Liver (tissue), 9 donors: ENCODE results near the gene POLR2B. TPM values are rescaled to one million over a fixed set of nuclear protein-coding genes. Genes with fewer than 3 reads are reported as not detected.
A peak's percentile ranks its signal among the peaks of the same experiment; 100 is the strongest.

Source experiments
- DNase-seq: peaks from one replicate; pipeline ENCODE4 v3.0.0-alpha.2; 2017; ENCODE audit warnings: low spot score
- H3K27ac ChIP-seq, 2 donors: one replicate each; pipeline ENCODE4 v1.7.0; 2013; ENCODE audit warnings: inconsistent platforms in 2 of 2, low read length in 2 of 2, control low read depth in 1 of 2, low read depth in 1 of 2, mild to moderate bottlenecking in 1 of 2
- H3K27me3 ChIP-seq, 4 donors: one replicate each; pipeline versions ENCODE4 v1.6.1 to v1.7.0; 2013; ENCODE audit warnings: low read length in 3 of 4, inconsistent platforms in 1 of 4, mild to moderate bottlenecking in 1 of 4, moderate library complexity in 1 of 4; ENCODE audit not compliant: control insufficient read depth in 4 of 4, insufficient read depth in 4 of 4
- H3K36me3 ChIP-seq, 4 donors: one replicate each; pipeline versions ENCODE4 v1.6.1 to v1.7.0; 2013; ENCODE audit warnings: low read length in 3 of 4, mild to moderate bottlenecking in 3 of 4, low read depth in 1 of 4, moderate library complexity in 1 of 4; ENCODE audit not compliant: control insufficient read depth in 4 of 4, insufficient read depth in 3 of 4
- H3K4me1 ChIP-seq, 4 donors: one replicate each; pipeline versions ENCODE4 v1.6.1 to v1.7.0; 2013; ENCODE audit warnings: low read length in 3 of 4, mild to moderate bottlenecking in 3 of 4, moderate library complexity in 1 of 4; ENCODE audit not compliant: control insufficient read depth in 4 of 4, insufficient read depth in 4 of 4
- H3K4me3 ChIP-seq, 3 donors: one replicate each; pipeline versions ENCODE4 v1.6.1 to v1.7.0; 2013; ENCODE audit warnings: low read length in 3 of 3, control low read depth in 1 of 3, low read depth in 1 of 3, mild to moderate bottlenecking in 1 of 3
- H3K9ac ChIP-seq, 2 donors: one replicate each; pipeline ENCODE4 v1.7.0; 2013; ENCODE audit warnings: low read length in 2 of 2, mild to moderate bottlenecking in 2 of 2, moderate library complexity in 2 of 2, control low read depth in 1 of 2, low read depth in 1 of 2
- H3K9me3 ChIP-seq, 4 donors: one replicate each; pipeline versions ENCODE4 v1.6.1 to v1.7.0; 2013; ENCODE audit warnings: low read length in 3 of 4; ENCODE audit not compliant: control insufficient read depth in 4 of 4
- EGR1 ChIP-seq, 2 donors: IDR thresholded peaks; 2 replicates each; pipeline ENCODE4 v1.6.1; 2016 to 2018; ENCODE audit warnings: antibody characterized with exemption in 2 of 2, low read depth in 2 of 2
- GABPA ChIP-seq, 2 donors: IDR thresholded peaks in 1 of 2; conservative IDR thresholded peaks in 1 of 2; 2 replicates each; pipeline ENCODE4 v1.6.1; 2016; ENCODE audit warnings: antibody characterized with exemption in 2 of 2, mild to moderate bottlenecking in 1 of 2, moderate library complexity in 1 of 2
- HNF4G ChIP-seq: IDR thresholded peaks from 2 replicates; pipeline ENCODE4 v1.6.1; 2016; ENCODE audit warnings: antibody characterized with exemption
- JUND ChIP-seq, 2 donors: IDR thresholded peaks; 2 replicates each; pipeline ENCODE4 v1.6.1; 2016; ENCODE audit warnings: antibody characterized with exemption in 2 of 2
- NR2F2 ChIP-seq: IDR thresholded peaks from 2 replicates; pipeline ENCODE4 v1.6.1; 2016; ENCODE audit warnings: antibody characterized with exemption
- RAD21 ChIP-seq, 2 donors: IDR thresholded peaks; 2 replicates each; pipeline ENCODE4 v1.6.1; 2016; ENCODE audit warnings: antibody characterized with exemption in 2 of 2, mild to moderate bottlenecking in 2 of 2
- RXRA ChIP-seq, 2 donors: IDR thresholded peaks; 2 replicates each; pipeline ENCODE4 v1.6.1; 2017 to 2018; ENCODE audit warnings: antibody characterized with exemption in 2 of 2, mild to moderate bottlenecking in 1 of 2
- SP1 ChIP-seq: IDR thresholded peaks from 2 replicates; pipeline ENCODE4 v1.6.1; 2018; ENCODE audit warnings: antibody characterized with exemption, mild to moderate bottlenecking
- TAF1 ChIP-seq: conservative IDR thresholded peaks from 2 replicates; pipeline ENCODE4 v1.6.1; 2016; ENCODE audit warnings: antibody characterized with exemption, mild to moderate bottlenecking
- YY1 ChIP-seq: IDR thresholded peaks from 2 replicates; pipeline ENCODE4 v1.6.1; 2016; ENCODE audit warnings: antibody characterized with exemption, mild to moderate bottlenecking
- WGBS: extraction: QIAGEN DNeasy Blood & Tissue Kit; methylation state at CpG from one replicate; pipeline ENCODE4 v1.1.7; 2013; 5-methylcytosine and 5-hydroxymethylcytosine counted together
- polyA plus RNA-seq, 2 donors: library from polyadenylated mRNA; stranded (reverse) in 1 of 2; unstranded in 1 of 2; fragments of 200-250 nt in 1 of 2; fragments of >200 nt in 1 of 2; fragmentation: Nextera tagmentation in 1 of 2; extraction: Ambion mirVana in 1 of 2; gene quantifications; one replicate each; pipeline versions ENCODE4 v1.2.1 to v1.2.3, GENCODE V29; 2013 to 2015
- total RNA-seq, 2 donors: library from RNA; depleted of rRNA; stranded (reverse); fragments of >200 nt; gene quantifications; one replicate each; pipeline ENCODE4 v1.2.3, GENCODE V29; 2014
- TF ChIP-seq, protein P1 (sequence below): fragments of 150-350 bp; IDR thresholded peaks from 2 replicates; pipeline ENCODE4 v1.5.1; 2017; ENCODE audit warnings: improper control_type of control experiment, low read depth, low read length; ENCODE audit not compliant: missing input control
- TF ChIP-seq, protein P2 (sequence below): IDR thresholded peaks from 2 replicates; pipeline ENCODE4 v1.6.1; 2016; ENCODE audit warnings: antibody characterized with exemption
- TF ChIP-seq, protein P3 (sequence below): IDR thresholded peaks from 2 replicates; pipeline ENCODE4 v1.6.1; 2016; ENCODE audit warnings: antibody characterized with exemption
- TF ChIP-seq, protein P4 (sequence below): IDR thresholded peaks from 2 replicates; pipeline ENCODE4 v1.6.1; 2016; ENCODE audit warnings: antibody characterized with exemption, mild to moderate bottlenecking
- donor health status: healthy.
- donor health status: healthy.
- donor health status: healthy.
- donor health status: healthy.
- donor health status: healthy.

Gene POLR2B
- total and polyA plus RNA-seq, 4 donors = 16.6 to 64.4 (median 40.0) TPM

DNA sequence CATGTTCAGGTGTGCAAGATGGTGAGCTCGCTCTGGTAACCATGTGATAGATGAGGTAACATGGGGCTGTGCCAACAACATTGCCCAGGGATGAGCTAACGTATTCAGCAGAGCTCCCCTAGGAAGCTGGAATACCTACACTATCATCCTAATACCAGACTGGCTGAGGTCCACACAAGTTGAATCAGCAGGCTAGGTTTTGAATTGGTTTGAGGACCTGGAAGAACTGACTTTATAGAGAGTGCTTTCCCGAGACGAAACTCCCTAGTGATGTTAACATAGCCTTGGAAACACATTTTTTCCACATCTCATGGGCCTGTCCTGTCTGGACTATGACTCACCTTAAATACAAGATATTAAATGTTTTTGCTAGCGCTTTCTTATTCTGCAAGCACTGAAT is 74.8 kb downstream of the POLR2B start:
- H3K4me1 ChIP-seq = no peaks in the 10 kb centered on the region

DNA sequence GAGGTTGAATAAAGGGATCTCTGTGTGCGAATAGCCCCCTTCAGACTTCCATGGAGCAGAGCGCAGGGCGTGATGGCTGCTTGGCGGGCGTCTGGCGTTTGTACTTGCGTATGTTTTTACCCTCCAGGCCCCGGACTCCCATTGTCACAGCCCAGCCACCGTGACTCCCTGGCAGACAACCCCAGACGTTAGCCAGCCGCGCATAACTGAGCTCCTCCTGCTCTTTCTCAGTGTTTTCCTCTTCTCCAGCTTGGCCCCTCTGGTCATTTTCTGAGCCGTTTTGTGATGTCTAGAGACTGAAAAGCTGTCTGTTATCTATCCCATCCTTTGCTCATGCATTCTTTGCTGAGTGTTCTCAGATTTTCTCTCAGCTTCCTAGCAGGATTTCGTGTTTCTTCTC is 77.2 kb downstream of the POLR2B start:
- no peak overlapping the region for H3K9ac ChIP-seq
- H3K4me3 ChIP-seq = no peak overlapping the region
- DNase-seq = no peak
- H3K27ac ChIP-seq = peak overlapping the region in 1 of 2 donors; percentile 23
- no peaks in the 10 kb centered on the region for H3K36me3 ChIP-seq
- WGBS = 57% methylated on average over 14 of the region's 14 CpGs
- no peaks in the 10 kb centered on the region for H3K9me3 ChIP-seq
- no peaks in the 10 kb centered on the region for H3K27me3 ChIP-seq
- TF ChIP-seq RXRA (IDR thresholded peaks at IDR 0.05) (peak in 1 of 2 donors; percentile 6), NR2F2 (peak; percentile 47), HNF4G (no peak), SP1 (peak; percentile 22)
- no peaks in the 10 kb centered on the region for H3K4me1 ChIP-seq

More for the DNA sequence above, 74.8 kb downstream of the POLR2B start:
- no peaks in the 10 kb centered on the region for H3K9me3 ChIP-seq
- no peaks in the 10 kb centered on the region for H3K36me3 ChIP-seq
- no peak for TF ChIP-seq GABPA (IDR thresholded peaks at IDR 0.05 in 1 of 2, conservative IDR thresholded peaks at IDR 0.05 in 1 of 2)
- TF ChIP-seq NR2F2 = no peak
- no peak for TF ChIP-seq RAD21 (IDR thresholded peaks at IDR 0.05)
- TF ChIP-seq JUND (IDR thresholded peaks at IDR 0.05) = no peak
- TF ChIP-seq SP1 = no peak
- TF ChIP-seq, protein P1, sequence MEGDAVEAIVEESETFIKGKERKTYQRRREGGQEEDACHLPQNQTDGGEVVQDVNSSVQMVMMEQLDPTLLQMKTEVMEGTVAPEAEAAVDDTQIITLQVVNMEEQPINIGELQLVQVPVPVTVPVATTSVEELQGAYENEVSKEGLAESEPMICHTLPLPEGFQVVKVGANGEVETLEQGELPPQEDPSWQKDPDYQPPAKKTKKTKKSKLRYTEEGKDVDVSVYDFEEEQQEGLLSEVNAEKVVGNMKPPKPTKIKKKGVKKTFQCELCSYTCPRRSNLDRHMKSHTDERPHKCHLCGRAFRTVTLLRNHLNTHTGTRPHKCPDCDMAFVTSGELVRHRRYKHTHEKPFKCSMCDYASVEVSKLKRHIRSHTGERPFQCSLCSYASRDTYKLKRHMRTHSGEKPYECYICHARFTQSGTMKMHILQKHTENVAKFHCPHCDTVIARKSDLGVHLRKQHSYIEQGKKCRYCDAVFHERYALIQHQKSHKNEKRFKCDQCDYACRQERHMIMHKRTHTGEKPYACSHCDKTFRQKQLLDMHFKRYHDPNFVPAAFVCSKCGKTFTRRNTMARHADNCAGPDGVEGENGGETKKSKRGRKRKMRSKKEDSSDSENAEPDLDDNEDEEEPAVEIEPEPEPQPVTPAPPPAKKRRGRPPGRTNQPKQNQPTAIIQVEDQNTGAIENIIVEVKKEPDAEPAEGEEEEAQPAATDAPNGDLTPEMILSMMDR = no peak
- TF ChIP-seq YY1 = no peak
- TF ChIP-seq, protein P2, sequence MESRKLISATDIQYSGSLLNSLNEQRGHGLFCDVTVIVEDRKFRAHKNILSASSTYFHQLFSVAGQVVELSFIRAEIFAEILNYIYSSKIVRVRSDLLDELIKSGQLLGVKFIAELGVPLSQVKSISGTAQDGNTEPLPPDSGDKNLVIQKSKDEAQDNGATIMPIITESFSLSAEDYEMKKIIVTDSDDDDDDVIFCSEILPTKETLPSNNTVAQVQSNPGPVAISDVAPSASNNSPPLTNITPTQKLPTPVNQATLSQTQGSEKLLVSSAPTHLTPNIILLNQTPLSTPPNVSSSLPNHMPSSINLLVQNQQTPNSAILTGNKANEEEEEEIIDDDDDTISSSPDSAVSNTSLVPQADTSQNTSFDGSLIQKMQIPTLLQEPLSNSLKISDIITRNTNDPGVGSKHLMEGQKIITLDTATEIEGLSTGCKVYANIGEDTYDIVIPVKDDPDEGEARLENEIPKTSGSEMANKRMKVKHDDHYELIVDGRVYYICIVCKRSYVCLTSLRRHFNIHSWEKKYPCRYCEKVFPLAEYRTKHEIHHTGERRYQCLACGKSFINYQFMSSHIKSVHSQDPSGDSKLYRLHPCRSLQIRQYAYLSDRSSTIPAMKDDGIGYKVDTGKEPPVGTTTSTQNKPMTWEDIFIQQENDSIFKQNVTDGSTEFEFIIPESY = no peak
- TF ChIP-seq, protein P3, sequence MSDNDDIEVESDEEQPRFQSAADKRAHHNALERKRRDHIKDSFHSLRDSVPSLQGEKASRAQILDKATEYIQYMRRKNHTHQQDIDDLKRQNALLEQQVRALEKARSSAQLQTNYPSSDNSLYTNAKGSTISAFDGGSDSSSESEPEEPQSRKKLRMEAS = no peak
- TF ChIP-seq EGR1 (IDR thresholded peaks at IDR 0.05; ENCODE audit: low read depth in 2 of 2) = no peak
- TF ChIP-seq, protein P4, sequence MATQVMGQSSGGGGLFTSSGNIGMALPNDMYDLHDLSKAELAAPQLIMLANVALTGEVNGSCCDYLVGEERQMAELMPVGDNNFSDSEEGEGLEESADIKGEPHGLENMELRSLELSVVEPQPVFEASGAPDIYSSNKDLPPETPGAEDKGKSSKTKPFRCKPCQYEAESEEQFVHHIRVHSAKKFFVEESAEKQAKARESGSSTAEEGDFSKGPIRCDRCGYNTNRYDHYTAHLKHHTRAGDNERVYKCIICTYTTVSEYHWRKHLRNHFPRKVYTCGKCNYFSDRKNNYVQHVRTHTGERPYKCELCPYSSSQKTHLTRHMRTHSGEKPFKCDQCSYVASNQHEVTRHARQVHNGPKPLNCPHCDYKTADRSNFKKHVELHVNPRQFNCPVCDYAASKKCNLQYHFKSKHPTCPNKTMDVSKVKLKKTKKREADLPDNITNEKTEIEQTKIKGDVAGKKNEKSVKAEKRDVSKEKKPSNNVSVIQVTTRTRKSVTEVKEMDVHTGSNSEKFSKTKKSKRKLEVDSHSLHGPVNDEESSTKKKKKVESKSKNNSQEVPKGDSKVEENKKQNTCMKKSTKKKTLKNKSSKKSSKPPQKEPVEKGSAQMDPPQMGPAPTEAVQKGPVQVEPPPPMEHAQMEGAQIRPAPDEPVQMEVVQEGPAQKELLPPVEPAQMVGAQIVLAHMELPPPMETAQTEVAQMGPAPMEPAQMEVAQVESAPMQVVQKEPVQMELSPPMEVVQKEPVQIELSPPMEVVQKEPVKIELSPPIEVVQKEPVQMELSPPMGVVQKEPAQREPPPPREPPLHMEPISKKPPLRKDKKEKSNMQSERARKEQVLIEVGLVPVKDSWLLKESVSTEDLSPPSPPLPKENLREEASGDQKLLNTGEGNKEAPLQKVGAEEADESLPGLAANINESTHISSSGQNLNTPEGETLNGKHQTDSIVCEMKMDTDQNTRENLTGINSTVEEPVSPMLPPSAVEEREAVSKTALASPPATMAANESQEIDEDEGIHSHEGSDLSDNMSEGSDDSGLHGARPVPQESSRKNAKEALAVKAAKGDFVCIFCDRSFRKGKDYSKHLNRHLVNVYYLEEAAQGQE = no peak
- no peak for TF ChIP-seq TAF1
- no peak for TF ChIP-seq HNF4G
- no peak overlapping the region for H3K27ac ChIP-seq
- H3K4me3 ChIP-seq = no peak overlapping the region
- DNase-seq = no peak
- no peak overlapping the region for H3K9ac ChIP-seq
- no peaks in the 10 kb centered on the region for H3K27me3 ChIP-seq
- WGBS = 57% methylated on average over 5 of the region's 5 CpGs
